BJ (cell line): ENCODE measurements around the gene LECT2. TPM values are rescaled to one million over a fixed set of nuclear protein-coding genes. Genes with fewer than 3 reads are reported as not detected.

Experiments used
- CTCF ChIA-PET: fragments of 350-600 bp; formaldehyde crosslinking; extraction: SDS; loops from one replicate; lab custom pipeline; 2021; ENCODE audit warnings: antibody characterized with exemption, inconsistent platforms; lab: Yijun Ruan, JAX
- POLR2A ChIA-PET: fragments of 300-600 bp; sonication (Branson Sonifier 250); formaldehyde crosslinking; extraction: SDS; loops from one replicate; lab custom pipeline; 2021; ENCODE audit warnings: antibody characterized with exemption; lab: Charles Lee
- DNase-seq: peaks from one replicate; pipeline ENCODE4 v3.0.0-alpha.2; 2011; ENCODE audit warnings: low read depth
- H3K27me3 ChIP-seq: 2 replicates; pipeline ENCODE4 v1.6.0; 2011; ENCODE audit warnings: low read length; ENCODE audit not compliant: control insufficient read depth, insufficient read depth
- H3K36me3 ChIP-seq: 2 replicates; pipeline ENCODE4 v1.5.1; 2011; ENCODE audit warnings: low read length; ENCODE audit not compliant: control insufficient read depth, insufficient read depth
- H3K4me3 ChIP-seq: 2 replicates; pipeline ENCODE4 v1.5.1; 2011; ENCODE audit warnings: low read depth, mild to moderate bottlenecking, control low read depth, low read length
- polyA plus RNA-seq: library from polyadenylated mRNA; depleted of rRNA; stranded (reverse); fragments of >200 nt; gene quantifications from 2 replicates; pipeline ENCODE4 v1.2.3, GENCODE V29; 2011
- TF ChIP-seq, protein P1 (sequence below): IDR thresholded peaks from 2 replicates; pipeline ENCODE4 v1.5.1; 2011; ENCODE audit warnings: low read depth, mild to moderate bottlenecking, control low read depth, inconsistent platforms, low read length, moderate library complexity; ENCODE audit not compliant: insufficient read depth

Gene LECT2
- polyA plus RNA-seq, 1 experiment, result not detected

- TF ChIP-seq, protein P1, sequence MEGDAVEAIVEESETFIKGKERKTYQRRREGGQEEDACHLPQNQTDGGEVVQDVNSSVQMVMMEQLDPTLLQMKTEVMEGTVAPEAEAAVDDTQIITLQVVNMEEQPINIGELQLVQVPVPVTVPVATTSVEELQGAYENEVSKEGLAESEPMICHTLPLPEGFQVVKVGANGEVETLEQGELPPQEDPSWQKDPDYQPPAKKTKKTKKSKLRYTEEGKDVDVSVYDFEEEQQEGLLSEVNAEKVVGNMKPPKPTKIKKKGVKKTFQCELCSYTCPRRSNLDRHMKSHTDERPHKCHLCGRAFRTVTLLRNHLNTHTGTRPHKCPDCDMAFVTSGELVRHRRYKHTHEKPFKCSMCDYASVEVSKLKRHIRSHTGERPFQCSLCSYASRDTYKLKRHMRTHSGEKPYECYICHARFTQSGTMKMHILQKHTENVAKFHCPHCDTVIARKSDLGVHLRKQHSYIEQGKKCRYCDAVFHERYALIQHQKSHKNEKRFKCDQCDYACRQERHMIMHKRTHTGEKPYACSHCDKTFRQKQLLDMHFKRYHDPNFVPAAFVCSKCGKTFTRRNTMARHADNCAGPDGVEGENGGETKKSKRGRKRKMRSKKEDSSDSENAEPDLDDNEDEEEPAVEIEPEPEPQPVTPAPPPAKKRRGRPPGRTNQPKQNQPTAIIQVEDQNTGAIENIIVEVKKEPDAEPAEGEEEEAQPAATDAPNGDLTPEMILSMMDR, result no peak
- no peak overlapping the region for H3K4me3 ChIP-seq
- ChIA-PET POLR2A (no interaction called here), CTCF (interaction anchor here (0.6 to 1.4 kb wide), 6 partner anchors 11 to 459 kb away, joined by 3 to 4 read pairs (median 3); no protein-coding TSS in a partner anchor)
- H3K36me3 ChIP-seq, result no peaks in the 10 kb centered on the region
- DNase-seq, result no peak
- H3K27me3 ChIP-seq, result no peaks in the 10 kb centered on the region
These were observed 25.8 kb upstream of the LECT2 start for GRCh38 chr5:135980620-135981019.

- TF ChIP-seq, protein P1, result no peak
- POLR2A ChIA-PET, result no interaction called here
- Histone ChIP-seq H3K4me3 (no peak overlapping the region), H3K36me3 (no peaks in the 10 kb centered on the region), H3K27me3 (no peaks in the 10 kb centered on the region)
- CTCF ChIA-PET, result interaction anchor here (2.0 kb wide), 1 partner anchor 78 kb away, joined by 7 read pairs; no protein-coding TSS in a partner anchor
- DNase-seq, result peak; percentile 73
These were observed 24.7 kb upstream of the LECT2 start for GRCh38 chr5:135979510-135979909.

DNA sequence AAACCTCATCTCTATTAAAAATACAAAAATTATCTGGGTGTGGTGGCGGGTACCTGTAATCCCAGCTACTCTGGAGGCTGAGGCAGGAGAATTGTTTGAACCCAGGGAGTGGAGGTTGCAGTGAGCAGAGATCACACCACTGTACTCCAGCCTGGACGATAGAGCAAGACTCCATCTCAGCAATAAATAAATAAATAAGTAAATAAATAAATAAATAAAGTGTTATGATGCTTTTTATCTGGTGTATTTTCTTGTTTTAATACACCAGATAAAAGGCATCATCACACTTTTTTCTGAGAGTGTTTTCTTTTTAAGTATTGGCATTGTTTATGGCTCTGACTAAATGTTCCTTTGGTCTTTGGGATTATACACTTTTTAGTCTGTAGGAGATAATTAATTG is 24.2 kb upstream of the LECT2 start:
- Histone ChIP-seq H3K4me3 (no peak overlapping the region), H3K36me3 (no peaks in the 10 kb centered on the region), H3K27me3 (no peaks in the 10 kb centered on the region)
- TF ChIP-seq, protein P1, result no peak
- DNase-seq, result no peak
- ChIA-PET CTCF (interaction anchor here (2.0 kb wide), 1 partner anchor 79 kb away, joined by 7 read pairs; no protein-coding TSS in a partner anchor), POLR2A (no interaction called here)

- no peaks in the 10 kb centered on the region for H3K27me3 ChIP-seq
- CTCF ChIA-PET, result interaction anchor here (1.2 to 2.0 kb wide), 2 partner anchors 9 to 79 kb away, joined by 3 to 7 read pairs; no protein-coding TSS in a partner anchor
- TF ChIP-seq, protein P1, result no peak
- DNase-seq, result no peak
- no peak overlapping the region for H3K4me3 ChIP-seq
- POLR2A ChIA-PET, result no interaction called here
- no peaks in the 10 kb centered on the region for H3K36me3 ChIP-seq
These were observed 23.4 kb upstream of the LECT2 start for GRCh38 chr5:135978212-135978631.

DNA sequence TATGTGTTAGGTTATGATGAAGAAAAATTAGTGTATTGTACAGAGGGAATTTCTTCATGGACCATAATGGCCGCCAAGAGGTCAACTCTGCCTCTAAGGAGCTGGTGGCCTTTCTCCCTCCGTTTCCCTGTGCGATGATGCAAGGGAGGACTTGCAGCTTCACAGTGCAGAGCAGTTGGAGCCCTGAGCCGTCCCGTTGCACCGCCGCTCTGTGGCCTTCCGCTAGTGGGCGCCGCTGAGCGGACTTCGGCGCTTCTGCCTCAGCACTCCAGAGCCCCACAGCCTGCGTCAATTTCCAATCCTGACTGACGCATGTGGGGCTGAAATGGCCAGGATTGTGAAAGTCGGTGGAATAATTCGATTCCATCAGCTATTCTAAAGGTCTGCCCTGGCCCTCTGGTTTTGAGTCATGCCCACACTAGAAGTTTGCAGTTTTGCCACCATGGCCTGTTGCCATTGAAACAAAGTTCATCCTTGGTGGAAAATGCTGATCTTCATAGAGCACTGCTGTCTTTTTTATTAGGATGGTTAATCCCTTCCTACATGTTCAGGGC is 22.7 kb upstream of the LECT2 start:
- Histone ChIP-seq H3K27me3 (no peaks in the 10 kb centered on the region), H3K4me3 (no peak overlapping the region), H3K36me3 (no peaks in the 10 kb centered on the region)
- POLR2A ChIA-PET, result no interaction called here
- DNase-seq, result no peak
- CTCF ChIA-PET, result interaction anchor here (1.2 kb wide), 1 partner anchor 10 kb away, joined by 3 read pairs; no protein-coding TSS in a partner anchor
- TF ChIP-seq, protein P1, result no peak; the same call in 1 of the 2 replicates
